Transverse colon (tissue), 4 donors: ENCODE results near the gene GLIS2.

Source experiments
- CTCF ChIP-seq, 5 experiments: fragments of 200-600 bp in 3 of 5; fragments of 450-650 bp in 2 of 5; sonication (generic) in 3 of 5; IDR thresholded peaks; 1 replicate in 2 of 5; 2 replicates in 3 of 5; pipeline ENCODE4 v1.5.1; 2016 to 2017; ENCODE audit warnings: antibody characterized with exemption in 5 of 5, inconsistent platforms in 3 of 5, mild to moderate bottlenecking in 2 of 5, moderate library complexity in 1 of 5
- POLR2AphosphoS5 ChIP-seq, 3 donors: sonication (generic); formaldehyde crosslinking; IDR thresholded peaks; one replicate each; pipeline ENCODE4 v1.6.1; 2016; ENCODE audit warnings: antibody characterized with exemption in 3 of 3

GRCh38 chr16:4301177-4301576 is 14.7 kb upstream of the GLIS2 start:
- TF ChIP-seq CTCF (IDR thresholded peaks at IDR 0.05) (no peak), POLR2AphosphoS5 (IDR thresholded peaks at IDR 0.05) (no peak)
